MCF 10A (cell line): ENCODE results near the gene HM13. TPM values are rescaled to one million over a fixed set of nuclear protein-coding genes. Genes with fewer than 3 reads are reported as not detected.

ENCODE experiments used
- BruUV-seq: library from RNA; stranded (reverse); fragments of 400-500 nt; replicated peaks from 2 replicates; lab custom pipeline; 2021; lab: Mats Ljungman, UMichigan
- CTCF ChIA-PET: fragments of 300-600 bp; sonication (Branson Sonifier 250); formaldehyde crosslinking; extraction: SDS; loops from one replicate; lab custom pipeline; 2021; ENCODE audit warnings: antibody characterized with exemption, inconsistent platforms; lab: Yijun Ruan, JAX
- POLR2A ChIA-PET: fragments of 300-600, 350-650 bp; sonication (Branson Sonifier 250); formaldehyde crosslinking; extraction: SDS; loops from one replicate; lab custom pipeline; 2020; ENCODE audit warnings: antibody characterized with exemption, inconsistent platforms; lab: Yijun Ruan, JAX
- DNase-seq: peaks from one replicate; pipeline ENCODE4 v3.0.0-alpha.2; 2018; ENCODE audit not compliant: unreplicated experiment
- H3K27ac Mint-ChIP-seq: one replicate; pipeline ENCODE4 v1.8.0; 2022; ENCODE audit warnings: mild to moderate bottlenecking, low read depth, mixed read lengths; ENCODE audit not compliant: unreplicated experiment
- H3K27me3 Mint-ChIP-seq: one replicate; pipeline ENCODE4 v1.8.0; 2022; ENCODE audit warnings: mixed read lengths; ENCODE audit not compliant: insufficient read depth, unreplicated experiment
- H3K36me3 Mint-ChIP-seq: one replicate; pipeline ENCODE4 v1.8.0; 2022; ENCODE audit warnings: mild to moderate bottlenecking, moderate library complexity, mixed read lengths; ENCODE audit not compliant: insufficient read depth, unreplicated experiment
- H3K4me1 Mint-ChIP-seq: one replicate; pipeline ENCODE4 v1.8.0; 2022; ENCODE audit warnings: mixed read lengths; ENCODE audit not compliant: insufficient read depth, unreplicated experiment
- H3K4me3 Mint-ChIP-seq: one replicate; pipeline ENCODE4 v1.8.0; 2022; ENCODE audit warnings: mild to moderate bottlenecking, moderate library complexity, mixed read lengths; ENCODE audit not compliant: unreplicated experiment
- H3K9me3 Mint-ChIP-seq: one replicate; pipeline ENCODE4 v1.8.0; 2022; ENCODE audit warnings: mixed read lengths; ENCODE audit not compliant: unreplicated experiment
- intact Hi-C: fragments of 100-400 bp; cut with micrococcal nuclease; formaldehyde crosslinking; loops from 2 replicates; pipeline ENCODE4 v1.14.1; 2022
- total RNA-seq: library from RNA; stranded (reverse); gene quantifications from 2 replicates; pipeline ENCODE4 v1.2.3, GENCODE V29; 2022
- TF ChIP-seq, protein P1 (sequence below): fragments of 200-600 bp; IDR thresholded peaks from one replicate; pipeline ENCODE4 v1.8.0; 2022; ENCODE audit warnings: antibody characterized with exemption, mild to moderate bottlenecking; ENCODE audit not compliant: unreplicated experiment

HM13 gene
- total RNA-seq, 1 experiment from 2014 or later: 276 TPM

DNA sequence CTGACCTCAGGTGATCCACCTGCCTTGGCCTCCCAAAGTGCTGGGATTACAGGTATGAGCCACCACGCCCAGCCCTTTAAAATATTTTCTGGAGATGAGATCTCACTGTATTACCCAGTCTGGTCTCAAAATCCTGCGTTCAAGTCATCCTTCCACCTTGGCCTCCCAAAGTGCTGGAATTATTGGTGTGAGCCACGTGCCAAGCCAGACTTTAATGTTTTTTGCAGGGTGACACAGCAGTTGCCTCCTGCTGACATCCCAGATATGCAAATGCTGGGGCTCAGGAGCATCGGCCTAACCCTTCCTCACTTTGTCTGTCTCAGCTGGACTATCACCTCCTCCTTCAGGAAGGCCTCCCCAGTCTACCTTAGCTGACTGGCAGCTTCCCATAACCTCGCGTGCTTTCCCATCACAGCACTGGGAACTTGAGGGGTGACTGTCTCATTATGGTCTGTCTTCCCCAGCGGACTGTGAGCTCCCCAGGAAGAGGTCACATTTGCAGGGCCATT lies 76.5 kb downstream of the HM13 start:
- BruUV-seq: no TSS peak

DNA sequence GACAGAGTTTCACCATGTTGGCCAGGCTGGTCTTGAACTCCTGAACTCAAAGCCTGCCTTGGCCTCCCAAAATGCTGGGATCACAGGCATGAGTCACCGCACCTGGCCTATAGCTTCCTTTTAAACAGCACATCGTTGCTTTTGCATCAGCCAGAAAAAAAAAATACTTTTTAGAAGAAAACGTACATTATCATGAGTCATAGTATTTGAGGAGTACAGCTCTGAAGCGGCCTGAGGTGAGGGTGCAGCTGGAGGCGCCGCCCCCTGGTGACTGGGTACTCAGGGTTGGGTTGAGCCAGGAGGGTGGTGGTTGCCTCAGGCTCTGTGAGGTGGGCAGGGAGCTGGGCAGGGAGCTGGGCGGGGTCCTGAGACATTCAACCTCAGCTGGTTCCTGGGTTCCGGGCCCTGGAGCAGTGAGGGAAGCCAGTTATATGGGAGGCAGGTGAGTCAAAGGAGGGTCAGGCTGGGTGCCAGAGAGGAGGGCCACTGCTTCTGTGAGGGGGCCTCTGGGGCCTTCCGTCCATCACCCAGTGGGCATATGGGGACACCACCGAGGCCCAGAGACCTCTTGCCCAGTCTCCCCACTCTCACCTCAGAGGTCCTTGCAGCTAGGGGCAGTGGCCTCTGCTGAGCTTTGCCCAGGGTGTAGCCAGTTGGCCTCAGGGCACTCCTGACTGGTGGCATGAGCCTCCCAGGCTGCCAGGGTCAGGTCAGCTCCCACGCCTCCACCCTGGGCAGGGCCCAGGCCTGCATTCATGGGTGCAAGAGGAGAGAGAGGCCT lies 79.2 kb downstream of the HM13 start:
- peak overlapping the region; percentile 35 for H3K4me3 Mint-ChIP-seq
- peak overlapping the region; percentile 61 for H3K27ac Mint-ChIP-seq
- intact Hi-C loops: loop anchor here (1.0 to 2.0 kb wide), 3 partner anchors 13 to 20 kb away; no protein-coding TSS in a partner anchor
- POLR2A ChIA-PET: interaction anchor here (0.7 to 4.2 kb wide), 18 partner anchors 8 to 518 kb away, joined by 3 to 236 read pairs (median 8); partner anchors contain the start of genes ID1 and TPX2
- peak; percentile 99 for DNase-seq
- TF ChIP-seq, protein P1, sequence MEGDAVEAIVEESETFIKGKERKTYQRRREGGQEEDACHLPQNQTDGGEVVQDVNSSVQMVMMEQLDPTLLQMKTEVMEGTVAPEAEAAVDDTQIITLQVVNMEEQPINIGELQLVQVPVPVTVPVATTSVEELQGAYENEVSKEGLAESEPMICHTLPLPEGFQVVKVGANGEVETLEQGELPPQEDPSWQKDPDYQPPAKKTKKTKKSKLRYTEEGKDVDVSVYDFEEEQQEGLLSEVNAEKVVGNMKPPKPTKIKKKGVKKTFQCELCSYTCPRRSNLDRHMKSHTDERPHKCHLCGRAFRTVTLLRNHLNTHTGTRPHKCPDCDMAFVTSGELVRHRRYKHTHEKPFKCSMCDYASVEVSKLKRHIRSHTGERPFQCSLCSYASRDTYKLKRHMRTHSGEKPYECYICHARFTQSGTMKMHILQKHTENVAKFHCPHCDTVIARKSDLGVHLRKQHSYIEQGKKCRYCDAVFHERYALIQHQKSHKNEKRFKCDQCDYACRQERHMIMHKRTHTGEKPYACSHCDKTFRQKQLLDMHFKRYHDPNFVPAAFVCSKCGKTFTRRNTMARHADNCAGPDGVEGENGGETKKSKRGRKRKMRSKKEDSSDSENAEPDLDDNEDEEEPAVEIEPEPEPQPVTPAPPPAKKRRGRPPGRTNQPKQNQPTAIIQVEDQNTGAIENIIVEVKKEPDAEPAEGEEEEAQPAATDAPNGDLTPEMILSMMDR: no peak
- no peaks in the 10 kb centered on the region for H3K9me3 Mint-ChIP-seq
- CTCF ChIA-PET: interaction anchor here (0.5 to 4.8 kb wide), 20 partner anchors 9 to 205 kb away, joined by 3 to 79 read pairs (median 5); partner anchors contain the start of gene ID1
- H3K4me1 Mint-ChIP-seq: peaks cover 31% of the 10 kb centered on the region
- no TSS peak for BruUV-seq
- H3K27me3 Mint-ChIP-seq: no peaks in the 10 kb centered on the region
- H3K36me3 Mint-ChIP-seq: peaks cover 23% of the 10 kb centered on the region

More for the DNA sequence above, 76.5 kb downstream of the HM13 start:
- intact Hi-C loops: no loop called here
- Mint-ChIP-seq H3K4me3 (no peak overlapping the region), H3K27ac (peak overlapping the region; percentile 27), H3K4me1 (peaks cover 29% of the 10 kb centered on the region), H3K36me3 (peaks cover 24% of the 10 kb centered on the region), H3K9me3 (no peaks in the 10 kb centered on the region), H3K27me3 (no peaks in the 10 kb centered on the region)
- CTCF ChIA-PET: interaction anchor here (0.5 to 4.8 kb wide), 12 partner anchors 12 to 458 kb away, joined by 3 to 79 read pairs (median 6); no protein-coding TSS in a partner anchor
- POLR2A ChIA-PET: interaction anchor here (0.7 to 8.0 kb wide), 6 partner anchors 13 to 22 kb away, joined by 3 to 236 read pairs (median 6); partner anchors contain the start of gene ID1
- no peak for DNase-seq
- TF ChIP-seq, protein P1: no peak

DNA sequence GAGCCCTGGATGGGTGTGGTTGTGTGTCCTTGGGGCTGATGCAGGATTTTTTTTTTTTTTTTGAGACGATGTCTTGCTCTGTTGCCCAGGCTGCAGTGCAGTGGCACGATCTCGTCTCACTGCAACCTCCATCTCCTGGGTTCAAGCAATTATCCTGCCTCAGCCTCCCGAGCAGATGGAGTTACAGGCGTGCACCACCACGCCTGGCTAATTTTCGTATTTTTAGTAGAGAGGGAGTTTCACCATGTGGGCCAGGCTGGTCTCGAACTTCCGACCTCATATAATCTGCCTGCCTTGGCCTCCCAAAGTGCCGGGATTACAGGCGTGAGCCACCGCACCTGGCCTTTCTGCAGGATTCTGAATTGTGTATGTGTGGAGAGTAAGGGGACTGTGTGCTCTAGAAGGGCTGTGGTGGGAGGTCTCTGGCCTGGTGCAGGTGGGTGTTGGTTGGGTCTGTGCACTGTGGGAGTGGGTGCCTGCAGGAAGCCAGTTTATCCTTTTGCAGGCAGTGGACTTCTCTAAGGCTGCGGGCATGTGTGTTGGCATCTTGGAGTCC lies 79.8 kb downstream of the HM13 start:
- H3K4me1 Mint-ChIP-seq: peaks cover 28% of the 10 kb centered on the region
- no peaks in the 10 kb centered on the region for H3K9me3 Mint-ChIP-seq
- BruUV-seq: TSS peak; percentile 28
- POLR2A ChIA-PET: interaction anchor here (0.9 to 4.2 kb wide), 15 partner anchors 12 to 145 kb away, joined by 3 to 236 read pairs (median 12); partner anchors contain the start of genes ID1 and TPX2
- H3K36me3 Mint-ChIP-seq: peaks cover 22% of the 10 kb centered on the region
- H3K27me3 Mint-ChIP-seq: no peaks in the 10 kb centered on the region
- no peak for DNase-seq
- TF ChIP-seq, protein P1: no peak
- peak overlapping the region; percentile 61 for H3K27ac Mint-ChIP-seq
- intact Hi-C loops: no loop called here
- CTCF ChIA-PET: interaction anchor here (0.5 to 25.4 kb wide), 17 partner anchors 8 to 130 kb away, joined by 3 to 1902 read pairs (median 9); partner anchors contain the start of gene ID1
- peak overlapping the region; percentile 35 for H3K4me3 Mint-ChIP-seq
